GM18502 (cell line): ENCODE results near the gene TESMIN.

Experiments
- ATAC-seq: cut with Tn5 transposase; IDR thresholded peaks from one replicate; pipeline ENCODE4 v1.9.1; 2021; ENCODE audit warnings: mild to moderate bottlenecking; ENCODE audit not compliant: unreplicated experiment, poor library complexity

TESMIN gene

GRCh38 chr11:68763181-68763721 lies 11.9 kb upstream of the TESMIN start:
- no peak for ATAC-seq

DNA sequence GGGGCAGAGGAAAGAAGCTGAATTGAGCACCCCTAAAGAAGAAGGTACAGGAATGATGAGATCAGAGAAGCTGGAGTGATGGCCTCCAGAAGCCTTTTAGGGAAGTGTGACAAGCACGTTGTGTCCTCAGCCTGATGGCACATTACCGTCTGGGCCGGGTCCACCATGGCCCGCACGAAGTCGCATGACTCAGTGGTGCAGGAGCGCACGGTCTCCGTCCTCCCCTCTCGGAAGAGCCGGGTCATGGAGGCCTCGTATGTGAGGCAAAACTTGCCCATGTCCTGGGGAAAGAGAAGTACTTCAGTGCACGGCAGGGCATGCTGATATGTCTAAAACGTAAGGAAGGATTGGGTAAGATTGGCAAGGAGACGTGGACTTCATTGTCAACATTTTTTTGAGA lies 11.2 kb upstream of the TESMIN start:
- ATAC-seq, result no peak

GRCh38 chr11:68761801-68762200 lies 10.5 kb upstream of the TESMIN start:
- ATAC-seq, result no peak

GRCh38 chr11:68759991-68760390 lies 8.7 kb upstream of the TESMIN start:
- ATAC-seq, result no peak

DNA sequence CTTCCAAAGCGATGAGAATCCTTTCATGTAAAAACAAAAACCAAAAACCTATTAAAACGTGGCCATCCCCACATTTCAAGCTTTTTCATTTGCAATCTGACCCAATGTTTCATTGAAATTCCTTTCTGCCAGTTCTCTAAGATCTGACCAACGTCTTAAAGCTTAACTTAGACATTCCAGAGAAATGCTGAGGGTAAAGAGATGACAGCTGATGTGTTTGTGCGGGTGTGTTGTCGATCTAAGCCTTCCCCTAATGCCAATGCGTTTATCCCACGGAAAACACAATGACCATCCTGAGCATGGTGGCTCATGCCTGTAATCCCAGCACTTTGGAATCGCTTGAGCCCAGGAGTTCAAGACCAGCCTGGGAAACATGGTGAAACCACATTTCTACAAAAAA lies 6.4 kb upstream of the TESMIN start:
- ATAC-seq, result no peak

DNA sequence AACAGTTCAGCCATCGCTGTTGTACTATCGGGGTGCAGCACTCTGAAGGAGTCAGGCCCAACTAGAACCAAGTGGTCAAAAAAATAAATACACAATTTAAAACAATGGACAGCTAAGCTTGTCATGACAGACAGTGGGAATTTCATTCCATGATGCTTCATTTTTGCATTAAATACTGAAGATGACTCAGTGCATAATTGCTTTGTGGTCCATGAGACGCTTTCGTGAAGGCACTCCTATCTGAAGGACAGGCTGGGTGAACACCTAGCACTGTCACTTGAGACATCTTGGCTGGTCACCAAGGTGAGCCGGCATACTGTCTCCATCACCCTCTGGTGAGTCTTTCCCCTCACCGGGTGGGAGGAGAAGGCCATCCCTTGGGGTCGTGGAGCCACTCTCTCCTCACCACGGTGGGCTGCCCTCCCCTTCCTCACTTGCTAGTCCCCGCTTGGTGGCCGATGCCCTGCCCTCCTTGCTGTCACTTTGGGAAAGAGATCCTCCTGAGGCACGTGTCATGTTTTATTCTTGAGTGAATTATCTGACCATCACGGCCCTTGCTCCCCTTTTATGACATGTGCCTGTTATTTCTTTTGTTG lies 4.9 kb upstream of the TESMIN start:
- ATAC-seq, result no peak

DNA sequence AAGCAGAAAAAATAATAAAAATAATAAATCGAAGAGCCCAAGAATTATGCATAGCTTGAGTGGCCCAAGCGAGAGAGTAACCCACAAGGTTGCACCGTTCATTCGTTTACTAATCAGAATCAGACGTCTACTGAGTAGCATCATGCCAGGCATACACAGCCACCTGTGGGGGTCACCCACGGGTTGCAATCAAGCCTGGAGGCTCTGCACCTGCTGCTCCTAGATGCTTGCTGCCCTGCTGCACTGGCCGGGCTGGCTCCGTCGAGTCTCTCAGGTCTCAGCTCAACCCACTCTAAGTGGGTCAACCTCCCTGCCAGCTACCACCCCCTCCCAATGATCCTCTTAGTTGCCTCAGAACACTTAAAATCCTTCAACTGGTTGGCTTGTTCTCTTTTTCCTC lies 2.0 kb upstream of the TESMIN start:
- no peak for ATAC-seq

DNA sequence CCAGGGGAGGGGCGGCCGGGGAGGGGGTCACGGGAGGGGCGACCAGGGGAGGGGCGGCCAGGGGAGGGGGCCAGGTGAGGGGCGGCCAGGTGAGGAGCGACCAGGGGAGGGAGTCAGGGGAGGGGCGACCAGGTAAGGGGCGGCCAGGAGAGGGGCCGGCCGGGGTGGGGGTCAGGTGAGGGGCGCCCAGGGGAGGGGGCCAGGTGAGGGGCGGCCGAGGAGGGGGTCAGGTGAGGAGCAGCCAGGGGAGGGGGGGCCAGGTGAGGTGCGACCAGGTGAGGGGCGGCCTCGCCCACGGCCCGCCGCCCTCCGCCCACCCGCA lies 355 bp downstream of the TESMIN start:
- ATAC-seq, result no peak

- no peak for ATAC-seq
These were observed 921 bp downstream of the TESMIN start for GRCh38 chr11:68750195-68751003.

GRCh38 chr11:68749229-68750123 lies 1.8 kb downstream of the TESMIN start:
- ATAC-seq, result no peak

- no peak for ATAC-seq
These were observed 3.3 kb downstream of the TESMIN start for GRCh38 chr11:68748061-68748460.

DNA sequence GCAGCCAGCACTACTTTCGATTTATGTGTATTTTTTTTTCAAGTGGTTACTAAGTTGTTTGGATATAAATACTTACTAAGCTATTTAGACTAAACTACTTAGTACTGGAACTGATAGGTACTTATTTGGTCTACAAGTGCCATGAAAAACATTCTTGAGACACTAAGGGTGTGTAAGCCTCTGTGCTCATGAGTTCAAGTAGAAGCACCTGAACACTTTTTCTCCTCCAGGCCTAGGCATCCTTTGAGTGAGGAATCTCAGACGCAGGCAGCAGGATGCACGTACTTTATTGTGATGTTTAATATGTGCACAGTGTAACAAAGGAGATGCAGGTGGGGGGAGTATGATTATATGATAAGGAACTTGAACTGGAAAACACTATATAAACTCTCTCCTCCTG lies 7.8 kb downstream of the TESMIN start:
- no peak for ATAC-seq

DNA sequence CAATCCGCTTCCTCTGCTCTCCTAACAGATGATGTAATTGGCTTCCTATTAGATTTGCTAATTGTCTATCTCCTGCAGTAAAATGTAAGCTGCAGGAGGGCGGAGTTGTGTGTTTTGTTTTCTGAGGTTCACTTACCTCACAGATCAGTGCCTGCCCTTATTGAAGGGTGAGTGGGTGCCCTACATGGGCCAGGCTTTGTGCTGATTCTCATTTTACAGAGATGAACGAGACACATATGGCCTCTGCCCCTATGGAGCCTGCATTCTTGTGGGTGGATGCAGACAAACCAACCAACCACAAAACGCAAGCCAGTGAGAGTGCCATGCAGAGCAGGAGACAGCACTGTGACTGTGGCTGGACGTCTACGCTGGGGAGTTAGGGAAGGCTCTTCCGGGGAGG lies 9.9 kb downstream of the TESMIN start:
- no peak for ATAC-seq

DNA sequence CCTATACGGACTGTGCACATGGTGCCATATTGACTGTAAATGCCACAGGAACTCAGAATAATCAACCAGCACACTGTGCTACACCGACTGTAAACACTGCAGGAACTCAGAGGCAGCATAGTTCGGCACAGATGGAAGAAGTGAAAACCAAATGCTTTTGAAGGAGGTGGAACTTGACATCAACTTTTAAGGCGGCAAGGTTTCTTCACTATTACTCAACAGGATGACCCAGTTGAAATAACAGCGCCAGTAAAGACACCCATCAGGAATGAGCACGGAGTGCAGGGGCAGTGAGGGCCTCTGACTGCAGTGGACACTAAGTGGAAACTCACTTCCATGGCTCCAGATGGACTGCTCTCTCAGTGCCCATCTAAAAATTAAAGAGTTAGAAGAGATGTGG lies 15.7 kb downstream of the TESMIN start:
- ATAC-seq, result no peak

DNA sequence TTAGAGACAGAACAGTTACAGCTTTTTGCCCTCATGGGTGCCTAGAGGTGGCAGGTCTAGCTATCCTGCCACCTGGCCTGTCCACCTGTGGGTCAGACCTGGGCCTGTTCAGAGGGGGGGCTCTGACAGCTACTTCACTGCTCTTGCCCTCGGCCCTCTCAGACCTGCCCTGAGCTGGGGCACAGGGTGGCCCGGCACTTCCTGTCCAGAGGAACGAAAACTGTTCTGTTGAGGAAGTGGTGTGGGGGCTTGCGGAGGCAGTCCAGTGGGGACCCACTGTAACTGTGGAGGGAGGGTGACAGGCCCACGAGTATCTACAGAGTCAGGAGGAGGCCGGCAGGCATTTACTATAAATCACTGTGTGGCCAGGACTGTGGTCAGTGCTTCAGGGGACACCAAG lies 16.2 kb downstream of the TESMIN start:
- no peak for ATAC-seq

DNA sequence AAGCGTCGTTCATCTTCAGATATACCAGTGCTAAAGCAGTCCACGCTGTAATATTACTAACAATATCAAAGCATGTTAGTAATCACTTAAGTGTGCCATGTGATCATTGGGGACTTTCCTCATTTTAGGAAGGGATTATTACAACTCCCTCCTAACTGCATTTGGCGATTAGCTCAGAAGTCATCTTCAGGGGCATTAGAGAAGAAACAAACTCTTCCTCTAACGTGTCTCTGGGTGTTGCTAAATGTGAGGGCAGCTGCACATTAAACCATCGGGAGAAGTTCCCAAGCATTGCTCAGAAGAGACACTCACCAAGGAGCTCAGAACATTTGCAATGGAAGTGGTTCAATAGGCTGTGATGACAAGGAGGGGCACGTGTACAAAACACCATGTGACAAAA lies 17.2 kb downstream of the TESMIN start:
- ATAC-seq, result no peak

- no peak for ATAC-seq
These were observed 23.5 kb downstream of the TESMIN start for GRCh38 chr11:68727783-68728182.

DNA sequence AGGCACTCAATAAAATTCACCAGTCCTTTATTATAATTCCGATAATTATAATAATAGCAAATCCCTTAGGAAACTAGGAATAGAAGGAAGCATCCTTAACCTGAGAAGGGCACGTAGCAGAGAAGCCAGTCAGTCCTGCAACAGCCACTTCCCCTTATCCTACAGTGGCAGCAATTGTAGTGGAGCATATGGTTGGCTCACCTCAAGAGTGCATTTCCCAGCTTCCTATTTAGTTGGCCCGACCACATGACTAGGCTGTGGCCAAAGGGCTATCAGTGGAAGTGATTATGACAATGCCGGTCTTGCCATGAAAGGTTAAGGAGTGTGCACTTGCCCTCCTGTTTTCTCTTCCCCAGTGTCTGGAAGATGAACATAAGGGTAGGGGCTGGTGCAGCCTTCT lies 27.0 kb downstream of the TESMIN start:
- no peak for ATAC-seq

DNA sequence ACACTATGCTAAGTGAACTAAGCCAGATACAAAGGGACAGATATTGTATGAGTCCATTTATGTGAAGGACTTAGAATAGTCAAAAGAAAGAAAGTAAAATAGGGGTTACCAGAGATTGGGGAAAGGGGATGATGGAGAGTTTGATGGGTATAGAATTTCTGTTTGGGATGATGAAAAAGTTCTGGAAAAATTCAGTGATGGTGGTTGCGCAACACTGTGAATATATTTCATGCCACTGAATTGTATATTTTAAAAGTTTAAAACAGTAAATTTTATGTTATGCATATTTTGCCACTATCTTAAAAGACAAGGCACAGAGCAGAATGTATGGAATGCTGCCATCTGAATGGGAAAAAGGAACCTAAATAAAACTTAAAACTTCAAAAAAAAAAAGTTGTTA lies 29.2 kb downstream of the TESMIN start:
- ATAC-seq, result no peak

DNA sequence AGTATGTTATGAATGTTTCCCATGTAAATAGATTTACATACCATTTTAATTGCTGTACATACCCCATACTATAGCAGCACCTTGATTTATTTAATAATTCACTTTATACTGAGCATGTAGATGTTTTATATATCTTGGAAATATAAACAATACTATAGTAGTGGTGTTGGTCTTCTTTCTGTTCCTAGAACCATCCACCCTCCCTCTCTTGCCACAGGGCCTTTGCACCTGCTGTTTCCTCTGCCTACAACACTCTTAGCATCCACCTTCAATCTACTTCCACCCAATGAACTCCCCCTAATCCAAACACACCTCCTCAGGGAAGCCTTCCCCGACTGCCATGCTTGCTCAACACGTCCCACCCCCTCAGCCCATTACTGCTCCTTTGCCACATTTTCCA lies 30.2 kb downstream of the TESMIN start:
- ATAC-seq, result no peak

GRCh38 chr11:68715456-68716122 lies 35.7 kb downstream of the TESMIN start:
- ATAC-seq, result no peak
